ENCODE results near the gene AP1M2.

Gene AP1M2

GRCh38 chr19:10587022-10587838 is at the start of gene AP1M2:
TSS of gene AP1M2 (minus strand) at chr19:10587312. CDS start at chr19:10587231, 81 bp downstream.
- Mint-ChIP-seq H3K36me3 (ENCODE audit: low read depth) (no peaks in the 10 kb centered on the region), H3K9me3 (no peaks in the 10 kb centered on the region), H3K27me3 (peaks cover 8% of the 10 kb centered on the region), H3K27ac (no peak within 1 kb of the TSS), H3K4me3 (no peak within 1 kb of the TSS), H3K4me1 (ENCODE audit: low read depth) (peaks cover 14% of the 10 kb centered on the region)

- H3K9me3 Mint-ChIP-seq: no peaks in the 10 kb centered on the region
- peaks cover 67% of the 10 kb centered on the region for H3K36me3 Mint-ChIP-seq (ENCODE audit: low read depth)
- H3K4me1 Mint-ChIP-seq (ENCODE audit: low read depth): peaks cover 13% of the 10 kb centered on the region
- no peak overlapping the region for H3K4me3 Mint-ChIP-seq
- H3K27me3 Mint-ChIP-seq: no peaks in the 10 kb centered on the region
- H3K27ac Mint-ChIP-seq: no peak overlapping the region
These were observed 49.3 kb upstream of the AP1M2 start for GRCh38 chr19:10636304-10636972.

GRCh38 chr19:10634963-10635362 is 47.9 kb upstream of the AP1M2 start:
- Mint-ChIP-seq H3K4me3 (no peak overlapping the region), H3K27me3 (no peaks in the 10 kb centered on the region), H3K9me3 (no peaks in the 10 kb centered on the region), H3K4me1 (ENCODE audit: low read depth) (peaks cover 6% of the 10 kb centered on the region), H3K27ac (no peak overlapping the region), H3K36me3 (ENCODE audit: low read depth) (peaks cover 63% of the 10 kb centered on the region)

DNA sequence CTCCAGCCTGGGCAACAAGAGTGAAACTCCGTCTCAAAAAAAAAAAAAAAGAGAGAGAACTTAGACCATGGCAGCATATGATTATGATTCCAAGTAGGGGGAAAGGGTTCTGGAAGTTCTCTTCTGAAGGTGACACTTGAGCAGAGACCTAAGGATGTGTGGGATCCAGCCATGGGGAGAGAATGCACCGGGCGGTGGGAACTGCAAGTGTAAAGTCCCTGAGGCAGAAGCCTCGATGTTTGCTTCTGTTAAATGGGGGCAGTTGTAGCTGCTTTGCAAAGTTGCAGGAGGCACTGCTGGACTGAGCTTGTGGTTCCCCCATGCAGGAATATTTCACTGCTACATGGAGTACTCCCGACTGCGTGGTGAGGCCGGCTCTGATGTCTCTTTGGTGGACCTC is 47.3 kb upstream of the AP1M2 start:
- H3K9me3 Mint-ChIP-seq: no peaks in the 10 kb centered on the region

DNA sequence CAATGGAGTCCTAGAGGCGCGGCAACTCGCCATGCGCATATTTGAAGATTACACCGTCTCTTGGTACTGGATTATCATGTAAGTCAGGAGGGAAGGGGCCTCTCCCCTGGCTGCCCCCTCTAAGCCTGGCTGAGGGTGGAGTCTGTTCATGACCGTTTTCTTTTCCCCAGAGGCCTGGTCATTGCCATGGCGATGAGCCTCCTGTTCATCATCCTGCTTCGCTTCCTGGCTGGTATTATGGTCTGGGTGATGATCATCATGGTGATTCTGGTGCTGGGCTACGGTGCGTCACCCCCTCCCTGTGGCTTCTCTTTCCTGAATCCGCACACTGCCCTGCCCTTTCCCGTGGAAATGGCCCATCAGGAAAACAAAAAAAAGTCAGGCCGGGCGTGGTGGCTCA is 44.8 kb upstream of the AP1M2 start:
- no peaks in the 10 kb centered on the region for H3K27me3 Mint-ChIP-seq
- H3K9me3 Mint-ChIP-seq: no peaks in the 10 kb centered on the region
- H3K4me3 Mint-ChIP-seq: no peak overlapping the region
- H3K36me3 Mint-ChIP-seq (ENCODE audit: low read depth): peaks cover 52% of the 10 kb centered on the region
- H3K27ac Mint-ChIP-seq: no peak overlapping the region
- no peaks in the 10 kb centered on the region for H3K4me1 Mint-ChIP-seq (ENCODE audit: low read depth)

More for the DNA sequence above, 47.3 kb upstream of the AP1M2 start:
- Mint-ChIP-seq H3K36me3 (ENCODE audit: low read depth) (peaks cover 60% of the 10 kb centered on the region), H3K27me3 (no peaks in the 10 kb centered on the region), H3K4me1 (ENCODE audit: low read depth) (peaks cover 6% of the 10 kb centered on the region), H3K4me3 (no peak overlapping the region), H3K27ac (no peak overlapping the region)

GRCh38 chr19:10625762-10626138 is 38.6 kb upstream of the AP1M2 start:
- Mint-ChIP-seq H3K4me3 (no peak overlapping the region), H3K36me3 (ENCODE audit: low read depth) (peaks cover 22% of the 10 kb centered on the region), H3K27ac (no peak overlapping the region), H3K27me3 (no peaks in the 10 kb centered on the region), H3K4me1 (ENCODE audit: low read depth) (peaks cover 37% of the 10 kb centered on the region), H3K9me3 (no peaks in the 10 kb centered on the region)

- peaks cover 23% of the 10 kb centered on the region for H3K36me3 Mint-ChIP-seq (ENCODE audit: low read depth)
- peaks cover 43% of the 10 kb centered on the region for H3K4me1 Mint-ChIP-seq (ENCODE audit: low read depth)
- no peak within 1 kb of the TSS for H3K4me3 Mint-ChIP-seq
- no peaks in the 10 kb centered on the region for H3K27me3 Mint-ChIP-seq
- no peaks in the 10 kb centered on the region for H3K9me3 Mint-ChIP-seq
- H3K27ac Mint-ChIP-seq: no peak within 1 kb of the TSS
These were observed 38.1 kb upstream of the AP1M2 start, which contains the start of gene SLC44A2 for GRCh38 chr19:10625003-10625761. TSS of gene SLC44A2 (plus strand) at chr19:10625553. CDS start at chr19:10625634, 81 bp downstream.

DNA sequence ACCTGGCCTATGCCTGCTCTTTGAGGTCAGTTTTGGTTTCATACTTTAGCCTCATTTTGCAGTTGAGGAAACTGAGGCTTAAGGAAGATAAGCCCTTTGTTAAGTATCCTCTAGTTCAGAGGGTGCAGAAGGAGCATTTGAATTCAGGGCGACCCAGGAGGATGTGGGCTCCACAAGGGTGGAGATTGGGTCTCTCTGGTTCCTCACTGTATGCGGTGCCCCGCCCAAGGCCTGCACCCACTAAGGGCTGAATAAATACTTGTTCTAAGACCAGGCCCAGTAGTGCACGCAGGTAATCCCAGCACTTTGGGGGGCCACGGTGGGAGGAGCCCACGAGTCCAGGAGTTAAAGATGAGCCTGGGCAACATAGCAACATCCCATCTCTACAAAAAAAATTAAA is 37.5 kb upstream of the AP1M2 start:
- Mint-ChIP-seq H3K36me3 (ENCODE audit: low read depth) (peaks cover 23% of the 10 kb centered on the region), H3K4me3 (no peak overlapping the region), H3K27ac (no peak overlapping the region)

GRCh38 chr19:10621966-10622365 is 34.9 kb upstream of the AP1M2 start:
- Mint-ChIP-seq H3K36me3 (ENCODE audit: low read depth) (peaks cover 18% of the 10 kb centered on the region), H3K4me1 (ENCODE audit: low read depth) (peaks cover 45% of the 10 kb centered on the region), H3K9me3 (no peaks in the 10 kb centered on the region), H3K4me3 (no peak overlapping the region), H3K27ac (peak overlapping the region; percentile 51), H3K27me3 (no peaks in the 10 kb centered on the region)

More for the DNA sequence above, 37.5 kb upstream of the AP1M2 start:
- Mint-ChIP-seq H3K27me3 (no peaks in the 10 kb centered on the region), H3K4me1 (ENCODE audit: low read depth) (peaks cover 45% of the 10 kb centered on the region), H3K9me3 (no peaks in the 10 kb centered on the region)

- Mint-ChIP-seq H3K9me3 (no peaks in the 10 kb centered on the region), H3K4me3 (no peak overlapping the region), H3K36me3 (ENCODE audit: low read depth) (peaks cover 19% of the 10 kb centered on the region), H3K27ac (peak overlapping the region; percentile 61), H3K4me1 (ENCODE audit: low read depth) (peaks cover 48% of the 10 kb centered on the region), H3K27me3 (no peaks in the 10 kb centered on the region)
These were observed 33.7 kb upstream of the AP1M2 start for GRCh38 chr19:10620786-10621185.

GRCh38 chr19:10618846-10619245 is 31.7 kb upstream of the AP1M2 start:
- peaks cover 46% of the 10 kb centered on the region for H3K4me1 Mint-ChIP-seq (ENCODE audit: low read depth)
- peaks cover 27% of the 10 kb centered on the region for H3K36me3 Mint-ChIP-seq (ENCODE audit: low read depth)
- no peaks in the 10 kb centered on the region for H3K27me3 Mint-ChIP-seq
- H3K27ac Mint-ChIP-seq: no peak overlapping the region
- H3K9me3 Mint-ChIP-seq: no peaks in the 10 kb centered on the region
- no peak overlapping the region for H3K4me3 Mint-ChIP-seq

DNA sequence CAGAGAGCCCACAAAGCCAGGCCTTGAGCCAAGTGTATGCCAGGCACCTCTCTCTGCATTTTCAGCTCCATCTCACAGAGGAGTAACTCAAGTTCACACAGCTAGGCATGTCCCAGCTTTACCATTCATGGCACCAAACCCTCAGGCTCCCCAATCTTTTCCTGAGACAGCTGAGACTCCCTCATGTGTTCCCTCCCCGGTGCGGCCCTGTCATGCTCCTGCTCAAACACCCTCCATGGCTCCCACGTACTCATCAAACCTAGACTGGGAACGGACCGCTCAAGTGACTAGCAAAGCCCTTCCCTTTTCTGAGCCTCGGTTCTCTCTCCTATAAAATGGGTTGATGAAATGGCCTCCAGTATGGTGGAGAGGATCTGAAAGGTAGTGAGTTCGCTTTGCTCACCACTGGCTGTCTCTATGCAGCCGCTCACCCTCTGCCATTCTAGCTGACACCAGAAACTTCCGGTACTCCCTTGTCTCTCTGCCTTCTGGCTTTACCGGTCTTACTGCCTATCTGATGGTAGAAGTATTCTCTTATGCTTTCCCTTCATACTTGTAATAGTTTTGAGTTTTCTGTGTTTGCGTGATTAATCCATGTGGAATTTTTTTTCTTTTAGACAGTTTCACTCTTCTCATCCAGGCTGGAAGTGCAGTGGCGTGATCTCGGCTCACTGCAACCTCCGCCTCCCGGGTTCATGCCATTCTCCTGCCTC is 30.5 kb upstream of the AP1M2 start:
- Mint-ChIP-seq H3K27me3 (no peaks in the 10 kb centered on the region), H3K9me3 (no peaks in the 10 kb centered on the region), H3K27ac (peak overlapping the region; percentile 16), H3K4me3 (no peak overlapping the region), H3K4me1 (ENCODE audit: low read depth) (peaks cover 45% of the 10 kb centered on the region), H3K36me3 (ENCODE audit: low read depth) (peaks cover 27% of the 10 kb centered on the region)

DNA sequence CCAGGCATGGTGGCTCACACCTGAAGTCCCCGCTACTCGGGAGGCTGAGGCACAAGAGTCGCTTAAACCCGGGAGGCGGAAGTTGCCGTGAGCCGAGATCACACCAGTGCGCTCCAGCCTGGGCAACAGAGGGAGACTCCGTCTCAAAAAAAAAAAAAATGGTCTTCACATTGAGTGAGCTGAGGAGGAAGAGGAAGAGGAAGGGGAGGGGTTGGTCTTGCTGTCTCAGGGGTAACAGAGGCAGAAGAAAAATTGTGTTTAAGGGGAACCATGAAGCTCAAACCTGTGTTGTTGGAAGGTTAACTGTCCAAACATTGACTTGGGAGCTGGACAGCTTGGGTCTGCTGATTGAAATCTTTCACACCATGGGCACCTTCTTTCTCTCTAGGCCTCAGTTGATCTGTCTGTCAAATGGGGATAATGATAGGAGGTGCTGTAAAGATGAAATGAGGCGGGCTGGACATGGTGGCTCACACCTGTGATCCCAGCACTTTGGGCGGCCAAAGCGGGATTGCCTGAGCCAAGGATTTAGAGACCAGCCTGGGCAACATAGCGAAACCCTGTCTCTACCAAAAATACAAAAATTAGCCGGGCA is 28.4 kb upstream of the AP1M2 start:
- peak overlapping the region; percentile 74 for H3K27ac Mint-ChIP-seq
- peaks cover 16% of the 10 kb centered on the region for H3K36me3 Mint-ChIP-seq (ENCODE audit: low read depth)
- no peaks in the 10 kb centered on the region for H3K9me3 Mint-ChIP-seq
- H3K4me1 Mint-ChIP-seq (ENCODE audit: low read depth): peaks cover 32% of the 10 kb centered on the region
- H3K4me3 Mint-ChIP-seq: no peak overlapping the region
- H3K27me3 Mint-ChIP-seq: no peaks in the 10 kb centered on the region

DNA sequence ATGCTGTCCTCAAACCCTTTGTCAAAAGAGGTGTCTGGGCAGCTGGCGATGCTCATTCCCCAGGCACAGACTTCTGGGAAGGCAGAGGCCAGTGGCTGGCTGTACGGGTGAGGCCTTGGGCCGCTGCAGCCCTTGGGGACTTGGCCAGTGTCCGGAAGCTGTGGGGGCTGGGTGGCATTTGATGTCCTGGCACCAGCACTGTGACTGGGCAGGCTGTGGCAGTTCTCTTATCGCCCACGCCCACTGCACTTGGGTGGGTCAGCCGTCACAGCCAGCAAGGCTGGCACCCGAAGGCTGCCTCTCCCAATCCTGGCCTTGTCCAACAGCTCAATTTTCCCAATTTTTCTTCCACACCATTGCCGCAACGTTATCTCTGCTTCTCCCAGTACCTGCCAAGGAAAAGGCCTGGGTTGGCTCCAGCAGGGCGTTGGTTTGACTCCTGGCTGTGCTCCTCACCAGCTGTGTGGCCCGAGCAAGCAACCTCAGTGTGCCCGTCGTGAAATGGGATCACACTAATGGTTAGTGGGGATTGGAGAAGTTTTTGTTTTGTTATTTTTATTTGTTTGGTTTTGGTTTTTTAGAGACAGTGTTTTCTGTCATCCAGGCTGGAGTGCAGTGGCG is 25.5 kb upstream of the AP1M2 start:
- H3K27me3 Mint-ChIP-seq: no peaks in the 10 kb centered on the region
- H3K4me3 Mint-ChIP-seq: no peak overlapping the region
- peaks cover 27% of the 10 kb centered on the region for H3K4me1 Mint-ChIP-seq (ENCODE audit: low read depth)
- peaks cover 12% of the 10 kb centered on the region for H3K36me3 Mint-ChIP-seq (ENCODE audit: low read depth)
- no peak overlapping the region for H3K27ac Mint-ChIP-seq
- H3K9me3 Mint-ChIP-seq: no peaks in the 10 kb centered on the region

All from stimulated activated naive CD8-positive, alpha-beta T cell treated with anti-CD3 and anti-CD28 coated beads, Interleukin-15, Interleukin-2, amounts not matched to agents 100 ng/mL and 50 ng/mL, for 24 hours (primary cell).